GM19238 (cell line): Measurements from ENCODE around the gene DLG2.
"Not testable (repeated sequence)": the region's sequence is repeated elsewhere in the genome, so short reads cannot be mapped to it uniquely, and the experiment has no call there.

Source experiments
- DNase-seq: peaks from one replicate; pipeline ENCODE4 v3.0.0; 2011; ENCODE audit warnings: low spot score; ENCODE audit not compliant: insufficient read length

Gene DLG2

GRCh38 chr11:83480811-83481210, 2146.3 kb downstream of the DLG2 start:
- no peak for DNase-seq

DNA sequence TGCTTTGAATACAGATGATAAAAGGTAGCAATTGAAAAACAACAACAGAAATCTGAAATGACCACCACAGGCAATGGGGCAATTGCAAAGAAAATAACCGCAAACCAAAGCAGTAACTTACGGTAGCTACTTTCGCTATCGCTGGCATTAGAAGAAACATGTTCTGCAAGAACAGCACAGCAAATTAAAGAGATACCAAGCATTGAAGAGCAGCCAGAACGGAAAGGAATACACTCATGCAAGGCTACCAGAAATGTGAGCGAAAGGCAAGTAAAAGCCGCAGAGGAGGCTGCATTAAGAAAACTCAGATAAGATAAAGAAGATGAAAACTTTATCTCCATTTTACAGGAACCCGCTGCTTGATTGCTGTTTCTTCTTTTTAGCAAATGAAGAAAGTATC, 2146.9 kb downstream of the DLG2 start:
- no peak for DNase-seq

DNA sequence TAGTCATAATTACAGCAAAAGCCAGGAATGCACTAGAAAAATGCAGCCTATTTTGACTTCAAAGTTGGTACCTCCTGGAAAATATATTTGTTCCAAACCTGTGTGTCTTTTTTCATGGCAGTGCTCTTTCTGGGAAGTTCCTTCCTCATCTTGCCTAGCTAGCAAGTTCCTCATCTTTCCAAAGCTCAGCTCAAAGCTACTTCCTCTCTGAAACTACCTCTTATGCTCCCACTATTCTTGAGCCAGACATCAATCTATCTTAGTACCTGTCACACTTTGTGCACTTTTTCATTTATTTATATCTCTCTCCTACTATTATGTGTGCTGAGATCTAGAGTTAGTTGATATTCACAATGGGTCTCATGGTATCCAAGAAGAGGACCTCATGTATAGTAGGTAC, 2149.4 kb downstream of the DLG2 start:
- DNase-seq, result no peak

DNA sequence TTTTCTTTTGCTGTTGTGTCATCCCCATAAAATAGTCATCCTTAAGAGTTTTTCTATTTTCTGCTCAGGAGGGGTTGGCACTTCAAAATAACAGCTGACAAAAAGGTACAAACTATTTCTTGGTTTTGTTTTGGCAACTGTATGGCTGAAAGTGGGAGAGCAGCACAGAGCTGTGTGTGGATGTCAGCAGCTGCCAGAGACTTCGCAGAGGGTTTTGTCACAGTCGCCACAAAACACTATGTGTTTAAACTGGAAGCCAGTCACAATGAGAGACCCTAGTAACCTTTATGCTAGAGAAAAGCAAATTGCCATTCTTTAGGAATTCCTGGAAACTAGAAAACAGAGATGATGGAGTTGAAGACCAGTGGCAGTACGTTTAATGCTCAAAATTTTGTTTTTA, 2151.4 kb downstream of the DLG2 start:
- no peak for DNase-seq

- DNase-seq, result no peak
Measured at GRCh38 chr11:83473743-83474142, 2153.4 kb downstream of the DLG2 start.

DNA sequence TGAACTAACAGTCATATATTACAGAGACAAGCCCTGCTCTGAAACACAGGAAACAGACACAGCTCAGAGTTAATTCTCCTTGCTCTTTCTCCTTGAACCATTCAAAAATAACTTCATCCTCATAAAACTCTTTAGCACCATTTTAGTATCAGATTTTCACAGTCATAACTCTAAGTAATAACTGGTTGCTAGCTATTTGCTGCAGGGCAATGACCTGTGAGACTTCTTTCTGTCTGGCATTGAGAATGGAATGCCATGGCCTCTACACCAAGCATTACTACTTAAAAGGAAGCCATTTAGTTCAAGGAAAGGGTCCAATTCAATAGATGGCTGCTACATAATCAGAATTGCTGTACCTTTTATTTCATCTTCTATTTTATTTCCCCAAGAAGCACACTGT, 2154.3 kb downstream of the DLG2 start:
- no peak for DNase-seq

- no peak for DNase-seq
Measured at GRCh38 chr11:83471831-83472727, 2155.1 kb downstream of the DLG2 start.

DNA sequence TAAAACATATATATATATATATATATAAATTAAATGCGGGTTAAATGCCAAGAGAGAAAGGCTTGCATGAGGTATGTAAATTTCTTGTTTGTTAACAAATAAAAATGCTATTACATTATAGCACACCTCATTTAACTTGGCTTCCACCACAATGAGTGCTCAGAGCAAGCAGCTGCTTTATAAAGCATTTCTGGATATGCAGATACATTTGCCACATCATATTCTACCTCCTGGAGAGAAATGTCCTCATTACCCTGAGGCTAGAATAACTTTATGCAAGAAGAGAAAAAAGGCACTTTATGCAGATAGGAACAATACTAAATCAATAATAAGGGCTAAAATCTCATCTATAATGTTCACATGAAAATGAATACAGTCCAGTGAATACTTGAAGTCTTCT, 2159.3 kb downstream of the DLG2 start:
- no peak for DNase-seq

DNA sequence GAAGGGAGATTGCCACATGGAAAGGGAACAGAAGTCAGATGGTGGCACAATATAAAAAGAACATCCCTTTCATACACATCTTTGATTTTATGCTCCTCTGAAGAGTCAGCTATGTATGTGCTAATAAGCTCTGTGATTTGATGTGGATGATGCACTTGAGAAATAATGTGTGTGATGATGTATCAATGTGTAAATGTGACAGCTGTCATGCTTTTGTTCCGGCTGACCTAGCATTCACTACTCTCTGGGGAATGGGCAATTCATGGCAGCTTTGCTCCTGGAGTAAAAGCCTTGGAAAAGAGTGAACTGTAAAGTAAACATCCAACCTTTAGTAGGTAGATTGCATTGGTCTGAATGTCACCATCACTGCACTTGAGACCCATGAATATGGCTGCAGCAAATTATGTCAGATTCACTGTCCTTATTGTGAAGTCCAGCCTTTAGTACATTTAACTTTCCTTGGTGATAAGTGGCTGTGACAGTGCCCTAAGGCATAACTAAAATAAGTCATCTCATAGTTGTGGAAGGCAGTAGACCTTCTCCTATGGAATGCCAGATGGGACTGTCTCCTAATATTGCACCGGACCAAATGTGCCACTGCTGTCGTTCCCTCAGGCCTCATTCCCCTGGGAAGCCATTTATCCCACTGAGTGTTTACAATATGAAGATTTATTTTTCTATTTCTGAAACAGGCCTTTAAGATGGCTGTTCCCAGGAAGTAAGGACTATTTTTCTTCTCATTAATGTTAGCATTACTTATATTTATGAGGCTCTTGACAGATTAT, 2162.8 kb downstream of the DLG2 start:
- DNase-seq, result no peak

- no peak for DNase-seq
Measured at GRCh38 chr11:83459798-83460197, 2167.3 kb downstream of the DLG2 start.

- no peak for DNase-seq
Measured at GRCh38 chr11:83456566-83456965, 2170.6 kb downstream of the DLG2 start.

- DNase-seq, result no peak
Measured at GRCh38 chr11:83456075-83456474, 2171.1 kb downstream of the DLG2 start.

- DNase-seq, result no peak
Measured at GRCh38 chr11:83455356-83455755, 2171.8 kb downstream of the DLG2 start.

DNA sequence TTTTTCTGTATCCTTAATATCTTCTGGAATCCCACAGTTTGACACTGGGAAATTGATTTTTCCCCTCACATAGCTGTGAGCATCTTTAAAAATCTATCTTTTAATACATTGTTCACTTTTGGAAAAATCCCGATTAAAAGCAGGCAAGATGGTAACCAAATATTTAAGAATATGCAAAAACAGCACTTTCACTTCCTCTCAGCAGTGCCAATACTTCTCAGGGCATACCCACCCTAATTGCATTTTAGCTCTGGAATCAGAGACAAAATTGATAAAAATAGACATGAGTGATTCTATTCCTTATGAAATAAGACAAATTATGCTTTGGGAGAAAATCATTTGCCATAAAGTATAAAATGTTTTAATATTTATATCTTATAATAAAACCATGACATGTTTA, 2172.5 kb downstream of the DLG2 start:
- no peak for DNase-seq

- DNase-seq, result no peak
Measured at GRCh38 chr11:83449338-83449913, 2177.7 kb downstream of the DLG2 start.

DNA sequence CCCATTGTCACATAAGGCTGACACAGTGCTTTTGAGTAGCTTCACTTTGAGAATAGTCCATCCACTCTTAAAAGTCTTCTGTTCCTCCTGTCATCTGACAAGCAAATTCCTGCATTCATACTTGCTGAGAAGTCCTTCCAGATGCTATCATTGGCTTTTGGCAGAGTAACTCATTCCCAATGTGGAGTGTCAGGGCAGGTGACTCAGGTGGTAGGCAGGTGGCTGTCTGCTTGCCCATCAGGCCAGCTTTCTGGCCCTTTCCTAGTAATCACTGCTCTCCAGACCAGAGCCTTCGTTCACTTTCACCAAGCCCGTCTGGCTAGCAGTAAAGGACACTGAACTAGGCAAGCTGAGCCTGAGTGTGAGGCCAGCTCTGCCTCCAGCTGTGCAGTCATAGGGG, 2178.5 kb downstream of the DLG2 start:
- DNase-seq, result no peak

DNA sequence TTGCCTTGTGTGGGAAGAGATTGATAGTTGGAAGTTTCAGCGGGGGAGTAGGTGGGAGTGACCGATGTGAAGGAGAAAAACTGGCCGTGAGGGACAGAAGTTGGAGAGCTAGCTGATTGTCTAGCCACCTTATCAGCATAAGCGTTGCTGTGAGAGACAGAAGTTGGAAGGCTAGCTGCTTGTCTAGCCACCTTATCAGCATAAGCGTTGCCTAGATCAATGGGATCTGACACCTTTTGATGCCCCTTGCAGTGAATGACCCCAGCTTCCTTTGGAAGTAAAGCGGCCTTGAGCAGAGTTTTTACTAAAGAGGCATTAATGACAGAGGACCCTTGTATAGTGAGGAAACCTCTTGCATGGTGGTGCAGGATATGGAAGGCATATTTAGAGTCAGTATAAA, 2183.3 kb downstream of the DLG2 start:
- DNase-seq, result not testable (repeated sequence)

DNA sequence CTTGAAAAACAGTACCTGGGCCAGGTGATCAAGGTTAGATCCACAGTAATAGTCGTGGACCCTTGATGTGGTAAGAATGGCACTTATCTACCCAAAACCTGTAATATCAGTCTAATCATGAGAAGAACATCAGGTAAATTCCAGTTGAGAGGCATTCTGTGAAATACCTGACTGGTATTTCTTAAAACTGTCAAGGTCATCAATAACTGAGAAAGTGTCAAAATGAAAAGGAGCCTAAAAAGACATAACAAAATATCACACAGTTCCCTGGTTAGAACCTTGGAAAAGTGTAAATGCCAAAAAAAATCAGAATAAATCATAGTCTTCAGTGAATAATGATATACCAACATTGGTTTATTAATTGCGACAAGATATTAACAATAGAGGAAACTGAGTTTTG, 2185.5 kb downstream of the DLG2 start:
- no peak for DNase-seq

DNA sequence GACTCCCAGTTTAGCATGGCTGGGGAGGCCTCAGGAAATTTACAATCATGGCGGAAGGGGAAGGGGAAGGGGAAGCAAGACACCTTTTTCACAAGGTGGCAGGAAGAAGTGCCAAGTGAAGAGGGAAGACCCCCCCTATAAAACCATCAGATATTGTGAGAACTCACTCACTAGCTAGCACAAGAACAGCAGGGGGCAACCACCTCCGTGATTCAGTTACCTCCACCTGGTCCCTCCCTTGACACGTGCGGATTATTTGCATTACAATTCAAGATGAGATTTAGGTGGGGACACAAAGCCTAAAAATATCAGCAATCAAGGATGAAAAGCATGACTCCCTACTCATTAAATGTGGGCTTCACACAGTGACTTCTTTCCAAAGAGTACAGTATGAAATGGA, 2186.0 kb downstream of the DLG2 start:
- DNase-seq, result no peak

- no peak for DNase-seq
Measured at GRCh38 chr11:83438438-83438837, 2188.7 kb downstream of the DLG2 start.

DNA sequence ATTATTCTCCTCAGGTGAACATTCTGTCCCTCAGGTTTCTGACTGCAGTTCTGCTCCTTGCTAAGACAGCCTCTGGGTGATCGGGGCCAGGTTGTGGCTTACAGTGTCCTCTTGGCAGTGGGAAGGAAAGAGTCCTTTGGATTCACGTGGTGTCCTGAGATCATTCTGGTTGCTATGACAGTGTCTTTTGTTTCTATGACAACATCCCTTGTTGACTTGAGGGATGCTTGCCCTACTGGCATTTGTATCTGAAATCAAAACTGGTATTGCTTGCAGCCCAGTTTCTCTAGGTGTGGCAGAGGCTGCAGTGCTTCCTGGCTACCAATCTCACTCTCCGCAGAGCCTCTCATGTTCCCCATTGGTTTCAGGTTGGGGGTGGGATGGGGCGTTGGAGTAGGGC, 2189.2 kb downstream of the DLG2 start:
- DNase-seq, result no peak

DNA sequence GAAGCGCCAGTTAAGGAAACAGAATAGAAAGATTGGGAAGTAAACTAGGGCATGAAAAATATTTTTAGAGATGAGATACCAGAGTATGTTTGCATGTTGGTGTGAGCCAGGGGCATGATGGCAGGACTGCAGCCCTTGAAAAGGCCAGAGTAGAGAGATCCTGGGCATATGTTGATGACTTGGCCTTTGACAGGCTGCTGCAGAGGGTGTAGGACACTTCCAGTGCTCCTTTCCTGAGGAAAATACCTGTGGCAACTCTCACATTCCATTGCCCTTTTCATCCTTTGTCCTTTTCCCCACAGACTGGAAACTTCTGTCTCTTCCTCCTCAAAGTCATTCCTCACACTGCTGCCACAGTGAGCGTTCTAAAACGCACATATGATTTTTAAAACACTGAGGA, 2190.3 kb downstream of the DLG2 start:
- DNase-seq, result no peak
